K562 (cell line): ENCODE data around the gene PRELID2. TPM values are rescaled to one million over a fixed set of nuclear protein-coding genes. Genes with fewer than 3 reads are reported as not detected.

ENCODE experiments used
- BHLHE40 ChIP-seq: IDR thresholded peaks from 2 replicates; pipeline ENCODE4 v1.6.1; 2011; ENCODE audit warnings: low read length, improper control_type of control experiment
- BMI1 ChIP-seq: fragments of 150-350 bp; IDR thresholded peaks from 2 replicates; pipeline ENCODE4 v1.6.1; 2014; ENCODE audit warnings: low read length
- CC2D1A ChIP-seq: fragments of 450-650 bp; IDR thresholded peaks from 2 replicates; pipeline ENCODE4 v1.6.1; 2017; ENCODE audit warnings: mild to moderate bottlenecking
- DPF2 ChIP-seq: fragments of 450-650 bp; IDR thresholded peaks from 2 replicates; pipeline ENCODE4 v1.6.1; 2016
- ETV6 ChIP-seq, 3 experiments: fragments of 150-350 bp in 1 of 3; sonication (generic) in 1 of 3; formaldehyde crosslinking in 1 of 3; IDR thresholded peaks; 2 replicates each; pipeline versions ENCODE4 v1.6.1 to v1.8.0; 2014 to 2022; ENCODE audit warnings: borderline replicate concordance in 2 of 3, low read depth in 2 of 3, antibody characterized with exemption in 1 of 3, low read length in 1 of 3, mild to moderate bottlenecking in 1 of 3, missing genetic modification reagents in 1 of 3
- HDAC2 ChIP-seq: fragments of 450-650 bp; IDR thresholded peaks from 2 replicates; pipeline ENCODE4 v1.6.1; 2016; ENCODE audit warnings: mild to moderate bottlenecking
- MAZ ChIP-seq, 2 experiments: fragments of 450-650 bp in 1 of 2; sonication (generic) in 1 of 2; formaldehyde crosslinking; IDR thresholded peaks in 1 of 2; conservative IDR thresholded peaks in 1 of 2; 2 replicates each; pipeline versions ENCODE4 v1.4.0 to v1.5.0; 2020; ENCODE audit warnings: mild to moderate bottlenecking in 1 of 2, missing genetic modification reagents in 1 of 2
- MCM5 ChIP-seq: fragments of 450-650 bp; IDR thresholded peaks from 2 replicates; pipeline ENCODE4 v1.6.1; 2016; ENCODE audit warnings: low read depth
- MEF2D ChIP-seq: conservative IDR thresholded peaks from 2 replicates; pipeline ENCODE4 v1.6.1; 2016; ENCODE audit warnings: low read depth, missing genetic modification characterization, missing compliant biosample characterization
- NFE2 ChIP-seq: IDR thresholded peaks from 2 replicates; pipeline ENCODE4 v1.6.1; 2014; ENCODE audit warnings: antibody characterized with exemption, low read depth
- POLR2A ChIP-seq: fragments of 450-650 bp; conservative IDR thresholded peaks from 2 replicates; pipeline ENCODE4 v1.6.1; 2016
- RBM22 ChIP-seq: fragments of 200-400 bp; formaldehyde crosslinking; IDR thresholded peaks from 2 replicates; pipeline ENCODE4 v1.6.1; 2018; ENCODE audit warnings: low read length, low read depth; ENCODE audit not compliant: poor library complexity, severe bottlenecking
- ZNF174 ChIP-seq: fragments of 250-450 bp; sonication (Bioruptor Pico); IDR thresholded peaks from 2 replicates; pipeline ENCODE4 v1.4.0; 2020; ENCODE audit warnings: mild to moderate bottlenecking
- ZNF57 ChIP-seq: fragments of 450-650 bp; formaldehyde crosslinking; IDR thresholded peaks from 2 replicates; pipeline ENCODE4 v1.4.0; 2020; ENCODE audit warnings: mild to moderate bottlenecking, moderate library complexity
- polyA plus RNA-seq, 8 experiments: library from polyadenylated mRNA; depleted of rRNA in 4 of 8; stranded (reverse) in 5 of 8; unstranded in 3 of 8; fragments of >200 nt; fragmentation: Nextera tagmentation in 2 of 8; fragmentation: Illumina TruSeq in 1 of 8; extraction: Ambion mirVana in 2 of 8; extraction: Trizol in 1 of 8; gene quantifications; 2 replicates each; pipeline versions ENCODE4 v1.2.1 to v1.2.3, GENCODE V29; 2011 to 2014; ENCODE audit warnings: inconsistent platforms in 1 of 8, missing spikeins in 1 of 8
- total RNA-seq, 7 experiments: library from RNA; depleted of rRNA in 6 of 7; stranded (reverse); fragments of >200 nt in 6 of 7; fragmentation: Illumina TruSeq in 2 of 7; extraction: Trizol in 2 of 7; gene quantifications; 2 replicates each; pipeline versions ENCODE4 v1.2.1 to v1.2.3, GENCODE V29; 2011 to 2021; ENCODE audit warnings: low replicate concordance in 1 of 7
- TF ChIP-seq, protein P1 (sequence below), 2 experiments: fragments of 450-650 bp; formaldehyde crosslinking in 1 of 2; IDR thresholded peaks; 2 replicates each; pipeline versions ENCODE4 v1.4.0 to v1.6.1; 2014 to 2020; ENCODE audit warnings: mild to moderate bottlenecking in 2 of 2, borderline replicate concordance in 1 of 2, low read depth in 1 of 2
- TF ChIP-seq, protein P2 (sequence below): fragments of 450-650 bp; formaldehyde crosslinking; IDR thresholded peaks from 2 replicates; pipeline ENCODE4 v1.4.0; 2020; ENCODE audit warnings: mild to moderate bottlenecking, moderate library complexity
- TF ChIP-seq, protein P3 (sequence below), 3 experiments: IDR thresholded peaks in 2 of 3; conservative IDR thresholded peaks in 1 of 3; 2 replicates each; pipeline ENCODE4 v1.5.1; 2011 to 2012; ENCODE audit warnings: low read length in 3 of 3, mild to moderate bottlenecking in 3 of 3, control low read depth in 2 of 3, improper control_type of control experiment in 1 of 3, inconsistent platforms in 1 of 3, low read depth in 1 of 3, mixed read lengths in 1 of 3, moderate library complexity in 1 of 3; ENCODE audit not compliant: insufficient read depth in 2 of 3

Gene PRELID2
- total and polyA plus RNA-seq, 9 of the 15 experiments (the other 6 are each of a cell fraction or from before 2014, with no cell fraction given) = 6.4 to 68.2 (median 28.8) TPM

DNA sequence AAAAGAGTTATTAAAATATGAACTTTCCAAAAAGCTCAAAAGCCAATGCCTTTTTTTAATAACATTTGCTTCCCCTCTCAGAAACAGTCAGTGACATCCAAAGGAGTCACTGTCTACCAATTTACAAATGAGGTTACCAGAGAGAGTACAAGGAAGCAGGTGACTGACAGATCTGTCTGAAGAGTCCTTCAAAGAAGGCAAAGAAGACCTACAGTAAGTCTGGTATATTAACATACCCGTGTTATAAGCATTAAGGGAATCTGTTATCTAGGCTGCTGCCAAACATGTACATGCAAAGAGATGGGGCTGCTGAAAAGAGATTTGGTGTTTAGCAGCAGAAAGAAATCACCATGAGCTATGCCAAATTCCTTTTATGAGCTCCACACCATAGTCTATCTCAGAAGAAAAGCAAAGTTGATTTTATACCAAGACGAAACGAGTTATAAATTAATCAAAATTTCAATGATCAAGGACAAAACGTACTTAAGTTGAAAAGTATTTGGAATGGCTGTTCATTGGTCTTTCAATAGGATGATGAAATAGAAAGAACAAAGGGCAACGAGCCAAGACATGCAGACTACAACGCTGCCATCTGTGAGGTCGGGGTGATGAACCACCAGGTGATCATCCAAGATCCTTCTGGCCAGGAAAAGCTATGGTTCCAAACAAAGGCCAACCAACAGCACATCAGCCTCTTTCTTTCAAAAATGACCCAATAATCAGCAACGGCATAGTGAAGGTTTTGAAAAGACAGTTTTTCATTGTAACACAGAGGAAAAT, 8.1 kb downstream of the PRELID2 start (continued):
- TF ChIP-seq, protein P1, sequence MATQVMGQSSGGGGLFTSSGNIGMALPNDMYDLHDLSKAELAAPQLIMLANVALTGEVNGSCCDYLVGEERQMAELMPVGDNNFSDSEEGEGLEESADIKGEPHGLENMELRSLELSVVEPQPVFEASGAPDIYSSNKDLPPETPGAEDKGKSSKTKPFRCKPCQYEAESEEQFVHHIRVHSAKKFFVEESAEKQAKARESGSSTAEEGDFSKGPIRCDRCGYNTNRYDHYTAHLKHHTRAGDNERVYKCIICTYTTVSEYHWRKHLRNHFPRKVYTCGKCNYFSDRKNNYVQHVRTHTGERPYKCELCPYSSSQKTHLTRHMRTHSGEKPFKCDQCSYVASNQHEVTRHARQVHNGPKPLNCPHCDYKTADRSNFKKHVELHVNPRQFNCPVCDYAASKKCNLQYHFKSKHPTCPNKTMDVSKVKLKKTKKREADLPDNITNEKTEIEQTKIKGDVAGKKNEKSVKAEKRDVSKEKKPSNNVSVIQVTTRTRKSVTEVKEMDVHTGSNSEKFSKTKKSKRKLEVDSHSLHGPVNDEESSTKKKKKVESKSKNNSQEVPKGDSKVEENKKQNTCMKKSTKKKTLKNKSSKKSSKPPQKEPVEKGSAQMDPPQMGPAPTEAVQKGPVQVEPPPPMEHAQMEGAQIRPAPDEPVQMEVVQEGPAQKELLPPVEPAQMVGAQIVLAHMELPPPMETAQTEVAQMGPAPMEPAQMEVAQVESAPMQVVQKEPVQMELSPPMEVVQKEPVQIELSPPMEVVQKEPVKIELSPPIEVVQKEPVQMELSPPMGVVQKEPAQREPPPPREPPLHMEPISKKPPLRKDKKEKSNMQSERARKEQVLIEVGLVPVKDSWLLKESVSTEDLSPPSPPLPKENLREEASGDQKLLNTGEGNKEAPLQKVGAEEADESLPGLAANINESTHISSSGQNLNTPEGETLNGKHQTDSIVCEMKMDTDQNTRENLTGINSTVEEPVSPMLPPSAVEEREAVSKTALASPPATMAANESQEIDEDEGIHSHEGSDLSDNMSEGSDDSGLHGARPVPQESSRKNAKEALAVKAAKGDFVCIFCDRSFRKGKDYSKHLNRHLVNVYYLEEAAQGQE (IDR thresholded peaks at IDR 0.05; ENCODE audit: borderline replicate concordance) = peak; percentile 6; the same call in 1 of the 2 replicates
- TF ChIP-seq, protein P1 (CRISPR knock-in tag; IDR thresholded peaks at IDR 0.05; ENCODE audit: low read depth) = no peak
- TF ChIP-seq, protein P2, sequence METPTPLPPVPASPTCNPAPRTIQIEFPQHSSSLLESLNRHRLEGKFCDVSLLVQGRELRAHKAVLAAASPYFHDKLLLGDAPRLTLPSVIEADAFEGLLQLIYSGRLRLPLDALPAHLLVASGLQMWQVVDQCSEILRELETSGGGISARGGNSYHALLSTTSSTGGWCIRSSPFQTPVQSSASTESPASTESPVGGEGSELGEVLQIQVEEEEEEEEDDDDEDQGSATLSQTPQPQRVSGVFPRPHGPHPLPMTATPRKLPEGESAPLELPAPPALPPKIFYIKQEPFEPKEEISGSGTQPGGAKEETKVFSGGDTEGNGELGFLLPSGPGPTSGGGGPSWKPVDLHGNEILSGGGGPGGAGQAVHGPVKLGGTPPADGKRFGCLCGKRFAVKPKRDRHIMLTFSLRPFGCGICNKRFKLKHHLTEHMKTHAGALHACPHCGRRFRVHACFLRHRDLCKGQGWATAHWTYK (CRISPR knock-in tag) = no peak
- TF ChIP-seq BHLHE40 (no peak), NFE2 (no peak), ETV6 (IDR thresholded peaks at IDR 0.05; ENCODE audit: borderline replicate concordance in 1 of 2, low read depth in 2 of 2, low read length in 1 of 2) (no peak), ETV6 (CRISPR knock-in tag; IDR thresholded peaks at IDR 0.05; ENCODE audit: borderline replicate concordance) (no peak), DPF2 (0 out of 2 replicates have a peak, but pooled peaks have one; percentile 46), MAZ (CRISPR knock-in tag; conservative IDR thresholded peaks at IDR 0.05 in 1 of 2, IDR thresholded peaks at IDR 0.05 in 1 of 2) (no peak), MCM5 (no peak), RBM22 (no peak), ZNF174 (CRISPR knock-in tag) (no peak), HDAC2 (no peak), CC2D1A (0 out of 2 replicates have a peak, but pooled peaks have one; percentile 16), ZNF57 (CRISPR knock-in tag) (no peak), BMI1 (no peak), POLR2A (no peak), MEF2D (no peak)
- TF ChIP-seq, protein P3, sequence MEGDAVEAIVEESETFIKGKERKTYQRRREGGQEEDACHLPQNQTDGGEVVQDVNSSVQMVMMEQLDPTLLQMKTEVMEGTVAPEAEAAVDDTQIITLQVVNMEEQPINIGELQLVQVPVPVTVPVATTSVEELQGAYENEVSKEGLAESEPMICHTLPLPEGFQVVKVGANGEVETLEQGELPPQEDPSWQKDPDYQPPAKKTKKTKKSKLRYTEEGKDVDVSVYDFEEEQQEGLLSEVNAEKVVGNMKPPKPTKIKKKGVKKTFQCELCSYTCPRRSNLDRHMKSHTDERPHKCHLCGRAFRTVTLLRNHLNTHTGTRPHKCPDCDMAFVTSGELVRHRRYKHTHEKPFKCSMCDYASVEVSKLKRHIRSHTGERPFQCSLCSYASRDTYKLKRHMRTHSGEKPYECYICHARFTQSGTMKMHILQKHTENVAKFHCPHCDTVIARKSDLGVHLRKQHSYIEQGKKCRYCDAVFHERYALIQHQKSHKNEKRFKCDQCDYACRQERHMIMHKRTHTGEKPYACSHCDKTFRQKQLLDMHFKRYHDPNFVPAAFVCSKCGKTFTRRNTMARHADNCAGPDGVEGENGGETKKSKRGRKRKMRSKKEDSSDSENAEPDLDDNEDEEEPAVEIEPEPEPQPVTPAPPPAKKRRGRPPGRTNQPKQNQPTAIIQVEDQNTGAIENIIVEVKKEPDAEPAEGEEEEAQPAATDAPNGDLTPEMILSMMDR (IDR thresholded peaks at IDR 0.05 in 2 of 3, conservative IDR thresholded peaks at IDR 0.05 in 1 of 3; ENCODE audit: insufficient read depth in 2 of 3, low read depth in 1 of 3, low read length in 3 of 3) = peak in 1 of 3 experiments; percentile 20; a peak in 1 of 6 replicates
